ENCODE results near the gene BAK1. TPM values are rescaled to one million over a fixed set of nuclear protein-coding genes. Genes with fewer than 3 reads are reported as not detected.

The BAK1 gene
- 13.0 and 16.3 TPM in 2 replicates for polyA plus RNA-seq (2011; rRNA removed)
- polyA minus RNA-seq (2011; rRNA and poly(A)+ RNA removed), result 19.3 and 26.5 TPM in 2 replicates

- Histone ChIP-seq H3K9me3 (ENCODE audit: control insufficient read depth, insufficient read depth, low read length) (peaks cover 4% of the 10 kb centered on the region; the same call in 1 of the 2 replicates), H3K27ac (ENCODE audit: low read depth, low read length) (peak within 1 kb of the TSS; percentile 47), H3K27me3 (ENCODE audit: control insufficient read depth, insufficient read depth, low read length) (no peaks in the 10 kb centered on the region), H3K4me3 (ENCODE audit: low read depth, low read length) (peak within 1 kb of the TSS; percentile 91)
- DNase-seq (ENCODE audit: low read depth, low spot score), result peak; percentile 59
- CTCF ChIA-PET, result interaction anchor here (0.5 to 3.4 kb wide), 9 partner anchors 9 to 576 kb away, joined by 3 to 28 read pairs (median 3); partner anchors contain the start of gene UQCC2
- peak; percentile 54 for TF ChIP-seq CTCF (IDR thresholded peaks at IDR 0.05; ENCODE audit: low read depth, low read length)
- POLR2A ChIA-PET, result interaction anchor here (0.5 to 1.0 kb wide), 6 partner anchors 9 to 191 kb away, joined by 3 to 5 read pairs (median 4); partner anchors contain the start of gene UQCC2
Observed at GRCh38 chr6:33579828-33580714, at the start of gene BAK1. BAK1 (minus strand) TSS chr6:33580276; CDS start chr6:33577604, 2,672 bp downstream.

GRCh38 chr6:33628401-33628964 is 48.4 kb upstream of the BAK1 start:
- TF ChIP-seq CTCF (IDR thresholded peaks at IDR 0.05; ENCODE audit: low read depth, low read length), result no peak

GRCh38 chr6:33627876-33628275 is 47.8 kb upstream of the BAK1 start:
- CTCF ChIA-PET, result no interaction called here
- Histone ChIP-seq H3K27me3 (ENCODE audit: control insufficient read depth, insufficient read depth, low read length) (no peaks in the 10 kb centered on the region), H3K27ac (ENCODE audit: low read depth, low read length) (no peak overlapping the region), H3K9me3 (ENCODE audit: control insufficient read depth, insufficient read depth, low read length) (no peaks in the 10 kb centered on the region), H3K4me3 (ENCODE audit: low read depth, low read length) (no peak overlapping the region)
- DNase-seq (ENCODE audit: low read depth, low spot score), result no peak
- TF ChIP-seq CTCF (IDR thresholded peaks at IDR 0.05; ENCODE audit: low read depth, low read length), result no peak
- POLR2A ChIA-PET, result no interaction called here

More at GRCh38 chr6:33628401-33628964, 48.4 kb upstream of the BAK1 start:
- no peak for DNase-seq (ENCODE audit: low read depth, low spot score)
- CTCF ChIA-PET, result no interaction called here
- H3K27me3 ChIP-seq (ENCODE audit: control insufficient read depth, insufficient read depth, low read length), result no peaks in the 10 kb centered on the region
- POLR2A ChIA-PET, result no interaction called here
- no peaks in the 10 kb centered on the region for H3K9me3 ChIP-seq (ENCODE audit: control insufficient read depth, insufficient read depth, low read length)
- H3K27ac ChIP-seq (ENCODE audit: low read depth, low read length), result no peak overlapping the region
- no peak overlapping the region for H3K4me3 ChIP-seq (ENCODE audit: low read depth, low read length)

- Histone ChIP-seq H3K9me3 (ENCODE audit: control insufficient read depth, insufficient read depth, low read length) (no peaks in the 10 kb centered on the region; the same call in 1 of the 2 replicates), H3K4me3 (ENCODE audit: low read depth, low read length) (no peak overlapping the region), H3K27me3 (ENCODE audit: control insufficient read depth, insufficient read depth, low read length) (no peaks in the 10 kb centered on the region), H3K27ac (ENCODE audit: low read depth, low read length) (no peak overlapping the region)
- POLR2A ChIA-PET, result no interaction called here
- no peak for TF ChIP-seq CTCF (IDR thresholded peaks at IDR 0.05; ENCODE audit: low read depth, low read length)
- DNase-seq (ENCODE audit: low read depth, low spot score), result no peak
- CTCF ChIA-PET, result interaction anchor here (0.7 kb wide), 1 partner anchor 38 kb away, joined by 3 read pairs; no protein-coding TSS in a partner anchor
Observed at GRCh38 chr6:33624856-33625255, 44.8 kb upstream of the BAK1 start.

Measured in AG04450 (cell line).